Measurements from ENCODE around the gene LRRC15. TPM values are rescaled to one million over a fixed set of nuclear protein-coding genes. Genes with fewer than 3 reads are reported as not detected.

The LRRC15 gene
- polyA plus RNA-seq, 3 donors = not detected

GRCh38 chr3:194386066-194386465 is 16.5 kb upstream of the LRRC15 start:
- Mint-ChIP-seq H3K27ac (no peak overlapping the region), H3K4me1 (peaks cover 2% of the 10 kb centered on the region), H3K9me3 (peaks cover 5 to 7% (median 6%) of the 10 kb centered on the region in 7 donors), H3K27me3 (ENCODE audit: low read depth in 3 of 3) (peaks cover 11 to 25% (median 22%) of the 10 kb centered on the region in 3 donors), H3K36me3 (no peaks in the 10 kb centered on the region), H3K4me3 (no peak overlapping the region)
- Histone ChIP-seq H3K4me1 (ENCODE audit: control insufficient read depth in 1 of 2, insufficient read depth in 2 of 2, low read length in 2 of 2) (no peaks in the 10 kb centered on the region), H3K4me2 (replicated peaks; ENCODE audit: extremely low read depth, low read length, poor library complexity, severe bottlenecking) (no peak overlapping the region), H2AFZ (ENCODE audit: insufficient read depth, low read depth, low read length, poor library complexity, severe bottlenecking) (no peak overlapping the region), H3K4me3 (replicated peaks in 1 of 3; ENCODE audit: low read depth in 2 of 3, low read length in 3 of 3) (no peak overlapping the region), H3K9me3 (replicated peaks in 1 of 2; ENCODE audit: control insufficient read depth in 1 of 2, insufficient read depth in 1 of 2, low read length in 2 of 2) (peaks cover 0 to 4% of the 10 kb centered on the region in 2 donors), H3K36me3 (replicated peaks in 1 of 2; ENCODE audit: control insufficient read depth in 1 of 2, insufficient read depth in 2 of 2, low read length in 2 of 2) (no peaks in the 10 kb centered on the region), H4K20me1 (ENCODE audit: insufficient read depth, low read length) (no peaks in the 10 kb centered on the region), H3K9ac (ENCODE audit: insufficient read depth, low read length, poor library complexity, severe bottlenecking) (no peak overlapping the region), H3K79me2 (ENCODE audit: insufficient read depth, low read length) (no peaks in the 10 kb centered on the region), H3K27ac (ENCODE audit: low read depth in 1 of 2, low read length in 2 of 2) (no peak overlapping the region), H3K27me3 (ENCODE audit: control insufficient read depth in 2 of 2, insufficient read depth in 2 of 2, low read length in 2 of 2) (peaks cover 0 to 2% of the 10 kb centered on the region in 2 donors)
- intact Hi-C loops (cut with micrococcal nuclease) = no loop called here
- TF ChIP-seq CTCF (IDR thresholded peaks at IDR 0.05) = no peak
- DNase-seq = no peak
- WGBS (ENCODE audit: insufficient coverage) = 93% methylated on average over 13 of the region's 15 CpGs

GRCh38 chr3:194384569-194385001 is 15.0 kb upstream of the LRRC15 start:
- Mint-ChIP-seq H3K4me1 (peaks cover 2% of the 10 kb centered on the region), H3K27me3 (ENCODE audit: low read depth in 3 of 3) (peaks cover 15 to 20% (median 16%) of the 10 kb centered on the region in 3 donors), H3K4me3 (no peak overlapping the region), H3K36me3 (no peaks in the 10 kb centered on the region), H3K9me3 (no peaks in the 10 kb centered on the region), H3K27ac (no peak overlapping the region)
- intact Hi-C loops (cut with micrococcal nuclease) = no loop called here
- DNase-seq = no peak
- Histone ChIP-seq H3K36me3 (replicated peaks in 1 of 2; ENCODE audit: control insufficient read depth in 1 of 2, insufficient read depth in 2 of 2, low read length in 2 of 2) (no peaks in the 10 kb centered on the region), H2AFZ (ENCODE audit: insufficient read depth, low read depth, low read length, poor library complexity, severe bottlenecking) (no peak overlapping the region), H3K9ac (ENCODE audit: insufficient read depth, low read length, poor library complexity, severe bottlenecking) (no peak overlapping the region), H3K27me3 (ENCODE audit: control insufficient read depth in 2 of 2, insufficient read depth in 2 of 2, low read length in 2 of 2) (peaks cover 0 to 1% of the 10 kb centered on the region in 2 donors), H3K27ac (ENCODE audit: low read depth in 1 of 2, low read length in 2 of 2) (no peak overlapping the region), H3K4me1 (ENCODE audit: control insufficient read depth in 1 of 2, insufficient read depth in 2 of 2, low read length in 2 of 2) (no peaks in the 10 kb centered on the region), H4K20me1 (ENCODE audit: insufficient read depth, low read length) (no peaks in the 10 kb centered on the region), H3K79me2 (ENCODE audit: insufficient read depth, low read length) (no peaks in the 10 kb centered on the region), H3K4me3 (replicated peaks in 1 of 3; ENCODE audit: low read depth in 2 of 3, low read length in 3 of 3) (no peak overlapping the region), H3K4me2 (replicated peaks; ENCODE audit: extremely low read depth, low read length, poor library complexity, severe bottlenecking) (no peak overlapping the region), H3K9me3 (replicated peaks in 1 of 2; ENCODE audit: control insufficient read depth in 1 of 2, insufficient read depth in 1 of 2, low read length in 2 of 2) (no peaks in the 10 kb centered on the region)
- 93% methylated on average over 11 of the region's 12 CpGs for WGBS (ENCODE audit: insufficient coverage)
- TF ChIP-seq CTCF (IDR thresholded peaks at IDR 0.05) = no peak

Measured in CD14-positive monocyte (primary cell).